Measurements from ENCODE around the gene ZFC3H1.

ZFC3H1 gene

GRCh38 chr12:71683633-71684032 lies 20.0 kb upstream of the ZFC3H1 start:
- DNase-seq, result no peak

- DNase-seq, result peak; percentile 89
Observed at GRCh38 chr12:71682466-71682865, 18.8 kb upstream of the ZFC3H1 start.

- peak; percentile 17 for DNase-seq
Observed at GRCh38 chr12:71671816-71672215, 8.2 kb upstream of the ZFC3H1 start.

GRCh38 chr12:71671311-71671710 lies 7.7 kb upstream of the ZFC3H1 start:
- DNase-seq, result no peak

- DNase-seq, result no peak
Observed at GRCh38 chr12:71666259-71666658, 2.6 kb upstream of the ZFC3H1 start.

- peak; percentile 66 for DNase-seq
Observed at GRCh38 chr12:71665090-71665463, 1.4 kb upstream of the ZFC3H1 start.

- peak; percentile 95 for DNase-seq
Observed at GRCh38 chr12:71664411-71665089, 902 bp upstream of the ZFC3H1 start.

GRCh38 chr12:71662849-71663560 lies 643 bp downstream of the ZFC3H1 start:
- peak; percentile 84 for DNase-seq

GRCh38 chr12:71661977-71662530 lies 1.6 kb downstream of the ZFC3H1 start:
- no peak for DNase-seq

- DNase-seq, result no peak
Observed at GRCh38 chr12:71656740-71657139, 6.9 kb downstream of the ZFC3H1 start.

- DNase-seq, result no peak
Observed at GRCh38 chr12:71655907-71656306, 7.7 kb downstream of the ZFC3H1 start.

GRCh38 chr12:71655495-71655894 lies 8.2 kb downstream of the ZFC3H1 start:
- DNase-seq, result no peak

- DNase-seq, result no peak
Observed at GRCh38 chr12:71654200-71654599, 9.4 kb downstream of the ZFC3H1 start.

GRCh38 chr12:71653137-71653536 lies 10.5 kb downstream of the ZFC3H1 start:
- DNase-seq, result no peak

GRCh38 chr12:71652656-71653055 lies 11.0 kb downstream of the ZFC3H1 start:
- DNase-seq, result no peak

GRCh38 chr12:71649401-71649800 lies 14.2 kb downstream of the ZFC3H1 start:
- DNase-seq, result no peak

- no peak for DNase-seq
Observed at GRCh38 chr12:71648537-71648936, 15.1 kb downstream of the ZFC3H1 start.

- DNase-seq, result no peak
Observed at GRCh38 chr12:71646512-71646911, 17.1 kb downstream of the ZFC3H1 start.

GRCh38 chr12:71645268-71645667 lies 18.4 kb downstream of the ZFC3H1 start:
- no peak for DNase-seq

- peak; percentile 7 for DNase-seq
Observed at GRCh38 chr12:71642264-71642663, 21.4 kb downstream of the ZFC3H1 start.

GRCh38 chr12:71641390-71641789 lies 22.3 kb downstream of the ZFC3H1 start:
- no peak for DNase-seq

- DNase-seq, result no peak
Observed at GRCh38 chr12:71640316-71640715, 23.3 kb downstream of the ZFC3H1 start.

GRCh38 chr12:71639341-71639760 lies 24.3 kb downstream of the ZFC3H1 start:
- peak; percentile 65 for DNase-seq

- DNase-seq, result no peak
Observed at GRCh38 chr12:71638499-71638898, 25.1 kb downstream of the ZFC3H1 start.

Measured in DMS53 (cell line).